Central memory CD8-positive, alpha-beta T cell (primary cell): ENCODE measurements around the gene RRP15.

ENCODE experiments used
- ATAC-seq: fragments of 150-1000 bp; cut with Tn5 transposase; replicated peaks from 2 replicates; pipeline ENCODE4 v1.10.0; 2022; ENCODE audit warnings: mild to moderate bottlenecking, moderate FRiP score, moderate number of reproducible peaks; ENCODE audit not compliant: poor library complexity, severe bottlenecking; ENCODE audit errors: extremely low read depth
- DNase-seq, 2 donors: peaks; one replicate each; pipeline ENCODE4 v3.0.0; 2021; ENCODE audit warnings: low spot score in 2 of 2
- H3K27ac Mint-ChIP-seq: one replicate; pipeline ENCODE4 v1.8.0; 2022; ENCODE audit warnings: low read depth, mild to moderate bottlenecking, moderate library complexity, mixed read lengths
- H3K27me3 Mint-ChIP-seq: one replicate; pipeline ENCODE4 v1.8.0; 2022; ENCODE audit warnings: mixed read lengths
- H3K36me3 Mint-ChIP-seq: one replicate; pipeline ENCODE4 v1.8.0; 2022; ENCODE audit warnings: mild to moderate bottlenecking, moderate library complexity, mixed read lengths; ENCODE audit not compliant: insufficient read depth
- H3K4me1 Mint-ChIP-seq: one replicate; pipeline ENCODE4 v1.8.0; 2022; ENCODE audit warnings: mixed read lengths
- H3K4me3 Mint-ChIP-seq: one replicate; pipeline ENCODE4 v1.8.0; 2022; ENCODE audit warnings: mild to moderate bottlenecking, moderate library complexity, mixed read lengths
- H3K9me3 Mint-ChIP-seq: one replicate; pipeline ENCODE4 v1.8.0; 2022; ENCODE audit warnings: mixed read lengths

The RRP15 gene

DNA sequence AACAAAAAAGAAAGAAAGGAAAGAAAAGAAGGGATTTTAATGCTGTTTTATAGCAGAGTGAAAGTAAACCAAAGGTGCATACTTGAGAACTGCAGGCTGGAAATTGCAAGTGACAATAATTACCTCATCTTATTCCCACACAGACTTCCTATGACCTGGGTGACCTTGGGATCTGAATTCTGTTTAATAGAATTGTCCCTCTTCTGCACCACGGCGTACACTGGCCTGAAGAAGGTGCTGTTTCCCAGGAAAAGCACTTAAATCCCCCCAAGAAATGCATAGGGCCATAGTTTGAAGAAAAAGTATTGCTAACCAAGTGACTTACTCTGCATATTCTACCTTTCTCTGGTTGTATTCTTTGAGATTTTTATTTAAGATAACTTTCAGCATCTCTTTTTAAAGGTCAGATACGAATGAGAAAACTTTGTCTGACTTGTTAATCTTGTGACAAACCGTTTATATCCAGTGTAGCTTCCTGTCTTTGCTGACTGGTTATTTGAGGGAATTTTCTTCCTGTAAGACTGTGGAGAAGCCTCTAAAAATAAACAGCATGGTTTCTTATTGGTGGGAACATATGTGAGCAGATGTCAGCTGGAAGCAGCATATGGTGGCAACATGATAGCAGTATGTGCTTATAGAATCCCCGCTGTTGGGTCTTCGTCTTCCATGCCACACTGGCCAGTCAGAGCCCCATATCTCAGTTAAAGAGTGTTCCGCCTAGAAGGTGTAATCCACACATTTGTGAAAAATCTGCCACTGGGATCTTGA, 76.4 kb downstream of the RRP15 start:
- Mint-ChIP-seq H3K27ac (no peak overlapping the region), H3K27me3 (no peaks in the 10 kb centered on the region), H3K9me3 (no peaks in the 10 kb centered on the region), H3K36me3 (no peaks in the 10 kb centered on the region), H3K4me3 (no peak overlapping the region), H3K4me1 (no peaks in the 10 kb centered on the region)
- DNase-seq: no peak
- no peak for ATAC-seq

- DNase-seq: no peak
- Mint-ChIP-seq H3K27me3 (no peaks in the 10 kb centered on the region), H3K4me3 (no peak overlapping the region), H3K9me3 (no peaks in the 10 kb centered on the region), H3K36me3 (no peaks in the 10 kb centered on the region), H3K4me1 (no peaks in the 10 kb centered on the region), H3K27ac (no peak overlapping the region)
- ATAC-seq: no peak
Measured at GRCh38 chr1:218362418-218363076, 77.5 kb downstream of the RRP15 start.

DNA sequence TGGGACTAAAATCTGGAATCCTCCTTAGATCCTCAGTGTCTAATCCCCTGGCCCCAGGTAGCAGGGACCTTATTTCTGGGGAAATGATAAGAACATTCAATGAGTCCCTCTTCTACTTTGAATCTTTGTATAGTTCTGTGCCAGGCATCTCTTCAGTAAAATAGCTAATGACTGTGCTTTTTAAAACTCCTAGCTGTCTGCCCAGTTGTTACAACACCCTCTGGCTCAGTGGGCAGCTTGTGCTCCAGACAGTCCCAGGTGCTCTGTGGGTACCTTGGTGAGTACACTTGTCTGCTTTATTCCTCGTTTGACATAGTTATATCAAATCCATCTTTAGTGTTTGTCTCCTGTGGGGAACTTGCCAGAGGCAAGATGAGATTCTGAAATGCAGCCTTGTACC, 78.0 kb downstream of the RRP15 start:
- H3K4me3 Mint-ChIP-seq: no peak overlapping the region
- no peaks in the 10 kb centered on the region for H3K27me3 Mint-ChIP-seq
- DNase-seq: no peak
- no peaks in the 10 kb centered on the region for H3K36me3 Mint-ChIP-seq
- H3K9me3 Mint-ChIP-seq: no peaks in the 10 kb centered on the region
- no peaks in the 10 kb centered on the region for H3K4me1 Mint-ChIP-seq
- no peak overlapping the region for H3K27ac Mint-ChIP-seq
- no peak for ATAC-seq

GRCh38 chr1:218364028-218364710, 79.1 kb downstream of the RRP15 start:
- Mint-ChIP-seq H3K9me3 (no peaks in the 10 kb centered on the region), H3K27me3 (no peaks in the 10 kb centered on the region), H3K27ac (no peak overlapping the region), H3K4me3 (no peak overlapping the region), H3K36me3 (no peaks in the 10 kb centered on the region), H3K4me1 (no peaks in the 10 kb centered on the region)
- no peak for ATAC-seq
- DNase-seq: no peak

- ATAC-seq: no peak
- no peaks in the 10 kb centered on the region for H3K36me3 Mint-ChIP-seq
- no peaks in the 10 kb centered on the region for H3K9me3 Mint-ChIP-seq
- no peak overlapping the region for H3K27ac Mint-ChIP-seq
- no peaks in the 10 kb centered on the region for H3K27me3 Mint-ChIP-seq
- H3K4me3 Mint-ChIP-seq: no peak overlapping the region
- no peak for DNase-seq
- H3K4me1 Mint-ChIP-seq: no peaks in the 10 kb centered on the region
Measured at GRCh38 chr1:218365226-218365999, 80.3 kb downstream of the RRP15 start.

- DNase-seq (no peak), ATAC-seq (no peak)
- Mint-ChIP-seq H3K4me3 (no peak overlapping the region), H3K36me3 (no peaks in the 10 kb centered on the region), H3K4me1 (no peaks in the 10 kb centered on the region), H3K27me3 (no peaks in the 10 kb centered on the region), H3K27ac (no peak overlapping the region), H3K9me3 (no peaks in the 10 kb centered on the region)
Measured at GRCh38 chr1:218366322-218367052, 81.4 kb downstream of the RRP15 start.

DNA sequence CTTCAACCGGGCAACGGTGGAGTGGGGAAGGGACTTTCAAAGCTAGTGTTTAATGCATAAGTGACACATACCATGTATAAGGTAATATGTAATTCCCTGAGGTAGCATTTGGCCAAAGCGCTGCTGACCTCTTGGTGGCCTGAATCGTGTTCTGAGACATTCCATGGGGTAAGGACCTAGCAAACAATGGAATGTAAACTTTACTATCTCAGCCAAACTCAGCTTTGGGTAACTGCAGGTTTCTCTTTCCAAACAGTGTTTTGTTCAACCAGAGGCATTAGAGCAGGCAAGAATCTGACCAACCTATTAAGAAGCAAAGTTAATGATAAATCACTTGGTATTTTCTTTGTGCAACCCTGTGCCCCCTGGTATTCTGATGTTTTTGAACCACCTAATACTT, 82.0 kb downstream of the RRP15 start:
- no peak for ATAC-seq
- Mint-ChIP-seq H3K4me3 (no peak overlapping the region), H3K27me3 (no peaks in the 10 kb centered on the region), H3K9me3 (no peaks in the 10 kb centered on the region), H3K36me3 (no peaks in the 10 kb centered on the region), H3K4me1 (no peaks in the 10 kb centered on the region), H3K27ac (no peak overlapping the region)
- DNase-seq: no peak

GRCh38 chr1:218368686-218369085, 83.6 kb downstream of the RRP15 start:
- no peak overlapping the region for H3K27ac Mint-ChIP-seq
- no peaks in the 10 kb centered on the region for H3K36me3 Mint-ChIP-seq
- ATAC-seq: no peak
- H3K4me3 Mint-ChIP-seq: no peak overlapping the region
- DNase-seq: no peak
- H3K27me3 Mint-ChIP-seq: peaks cover under 1% of the 10 kb centered on the region
- H3K9me3 Mint-ChIP-seq: no peaks in the 10 kb centered on the region
- H3K4me1 Mint-ChIP-seq: no peaks in the 10 kb centered on the region

DNA sequence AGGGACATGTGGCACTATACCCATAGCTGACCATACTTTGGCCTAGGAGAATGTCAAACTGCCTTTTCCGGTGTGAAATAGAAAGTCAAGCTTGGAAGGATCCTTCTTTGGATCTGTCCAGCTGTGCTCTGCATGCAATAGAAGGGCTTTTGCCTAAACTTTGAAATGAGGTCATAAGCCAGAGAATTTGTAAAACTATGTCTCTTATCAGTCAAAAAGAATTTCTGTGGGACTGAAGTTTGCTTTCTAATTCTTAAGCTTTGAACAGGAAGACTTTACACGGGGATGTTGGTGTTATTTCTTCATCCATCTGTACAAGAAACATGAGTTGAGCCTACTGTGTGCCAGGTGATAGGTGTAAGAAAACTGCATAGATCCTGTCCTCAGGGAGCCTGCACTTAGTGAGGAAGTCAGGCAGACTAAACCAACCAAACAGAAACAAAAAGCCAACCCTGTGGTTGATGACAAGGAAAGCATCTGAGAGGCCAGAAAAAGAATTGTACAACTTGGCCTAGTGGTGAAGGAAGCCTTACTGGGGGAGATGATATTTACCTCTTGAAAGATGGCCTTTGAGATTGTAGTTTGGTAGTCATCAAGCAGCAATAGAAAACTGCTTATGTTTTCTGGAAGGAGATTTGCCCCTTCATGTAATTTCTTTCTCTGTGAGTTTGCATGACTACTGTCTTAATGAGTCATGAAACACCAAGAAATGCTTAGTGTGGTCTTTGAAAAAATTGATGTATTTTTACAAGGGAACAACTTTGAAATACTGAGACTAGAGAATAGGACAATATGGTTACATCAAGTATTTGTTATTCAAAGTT, 84.8 kb downstream of the RRP15 start:
- no peak overlapping the region for H3K27ac Mint-ChIP-seq
- no peak overlapping the region for H3K4me3 Mint-ChIP-seq
- H3K27me3 Mint-ChIP-seq: peaks cover 13% of the 10 kb centered on the region
- H3K36me3 Mint-ChIP-seq: no peaks in the 10 kb centered on the region
- ATAC-seq: no peak
- H3K9me3 Mint-ChIP-seq: no peaks in the 10 kb centered on the region
- no peaks in the 10 kb centered on the region for H3K4me1 Mint-ChIP-seq
- no peak for DNase-seq

GRCh38 chr1:218371927-218372672, 87.0 kb downstream of the RRP15 start:
- peaks cover 26% of the 10 kb centered on the region for H3K27me3 Mint-ChIP-seq
- H3K36me3 Mint-ChIP-seq: no peaks in the 10 kb centered on the region
- no peak for DNase-seq
- peaks cover 1% of the 10 kb centered on the region for H3K4me1 Mint-ChIP-seq
- no peak overlapping the region for H3K4me3 Mint-ChIP-seq
- no peaks in the 10 kb centered on the region for H3K9me3 Mint-ChIP-seq
- ATAC-seq: no peak
- H3K27ac Mint-ChIP-seq: no peak overlapping the region
